ENCODE data around the gene PLEKHG7.

The PLEKHG7 gene

GRCh38 chr12:92676710-92677109 lies 26.1 kb upstream of the PLEKHG7 start:
- DNase-seq (ENCODE audit: low spot score in 2 of 2) (no peak), ATAC-seq (ENCODE audit: low read depth) (no peak)
- H3K27ac Mint-ChIP-seq, result peak overlapping the region; percentile 73
- no peak overlapping the region for H3K4me3 Mint-ChIP-seq
- peaks cover 11% of the 10 kb centered on the region for H3K4me1 Mint-ChIP-seq
- H3K9me3 Mint-ChIP-seq, result no peaks in the 10 kb centered on the region
- H3K27me3 Mint-ChIP-seq, result no peaks in the 10 kb centered on the region
- H3K36me3 Mint-ChIP-seq, result no peaks in the 10 kb centered on the region

- DNase-seq (ENCODE audit: low spot score in 2 of 2) (no peak), ATAC-seq (ENCODE audit: low read depth) (no peak)
- Mint-ChIP-seq H3K27ac (no peak overlapping the region), H3K4me3 (no peak overlapping the region), H3K4me1 (no peaks in the 10 kb centered on the region), H3K36me3 (peaks cover 5% of the 10 kb centered on the region), H3K27me3 (peaks cover 3% of the 10 kb centered on the region), H3K9me3 (peaks cover 9% of the 10 kb centered on the region)
Measured at GRCh38 chr12:92690601-92691000, 12.2 kb upstream of the PLEKHG7 start.

- Mint-ChIP-seq H3K27ac (no peak overlapping the region), H3K4me3 (no peak overlapping the region), H3K4me1 (no peaks in the 10 kb centered on the region), H3K9me3 (peaks cover 11% of the 10 kb centered on the region), H3K36me3 (peaks cover 8% of the 10 kb centered on the region), H3K27me3 (no peaks in the 10 kb centered on the region)
- DNase-seq (ENCODE audit: low spot score in 2 of 2), result no peak
- ATAC-seq (ENCODE audit: low read depth), result no peak
Measured at GRCh38 chr12:92695056-92695455, 7.7 kb upstream of the PLEKHG7 start.

- Mint-ChIP-seq H3K9me3 (peaks cover 11% of the 10 kb centered on the region), H3K27me3 (no peaks in the 10 kb centered on the region)
- ATAC-seq (ENCODE audit: low read depth), result no peak
Measured at GRCh38 chr12:92695577-92695976, 7.2 kb upstream of the PLEKHG7 start.

GRCh38 chr12:92696216-92696615 lies 6.6 kb upstream of the PLEKHG7 start:
- no peaks in the 10 kb centered on the region for H3K4me1 Mint-ChIP-seq
- ATAC-seq (ENCODE audit: low read depth) (no peak), DNase-seq (ENCODE audit: low spot score in 2 of 2) (no peak)
- H3K36me3 Mint-ChIP-seq, result peaks cover 8% of the 10 kb centered on the region
- peaks cover 11% of the 10 kb centered on the region for H3K9me3 Mint-ChIP-seq
- H3K27me3 Mint-ChIP-seq, result no peaks in the 10 kb centered on the region
- no peak overlapping the region for H3K4me3 Mint-ChIP-seq
- H3K27ac Mint-ChIP-seq, result no peak overlapping the region

More at GRCh38 chr12:92695577-92695976, 7.2 kb upstream of the PLEKHG7 start:
- Mint-ChIP-seq H3K4me3 (no peak overlapping the region), H3K4me1 (no peaks in the 10 kb centered on the region), H3K27ac (no peak overlapping the region), H3K36me3 (peaks cover 8% of the 10 kb centered on the region)
- no peak for DNase-seq (ENCODE audit: low spot score in 2 of 2)

- H3K4me1 Mint-ChIP-seq, result peaks cover 12% of the 10 kb centered on the region
- ATAC-seq (ENCODE audit: low read depth), result no peak
- H3K36me3 Mint-ChIP-seq, result peaks cover 6% of the 10 kb centered on the region
- H3K27ac Mint-ChIP-seq, result no peak overlapping the region
- H3K9me3 Mint-ChIP-seq, result peaks cover 7% of the 10 kb centered on the region
- no peak for DNase-seq (ENCODE audit: low spot score in 2 of 2)
- no peaks in the 10 kb centered on the region for H3K27me3 Mint-ChIP-seq
- H3K4me3 Mint-ChIP-seq, result no peak overlapping the region
Measured at GRCh38 chr12:92698474-92698873, 4.3 kb upstream of the PLEKHG7 start.

GRCh38 chr12:92701441-92701840 lies 1.3 kb upstream of the PLEKHG7 start:
- Mint-ChIP-seq H3K9me3 (peaks cover 4% of the 10 kb centered on the region), H3K4me1 (peaks cover 25% of the 10 kb centered on the region), H3K36me3 (peaks cover 6% of the 10 kb centered on the region), H3K27me3 (no peaks in the 10 kb centered on the region), H3K4me3 (no peak overlapping the region), H3K27ac (peak overlapping the region; percentile 97)
- no peak for DNase-seq (ENCODE audit: low spot score in 2 of 2)
- ATAC-seq (ENCODE audit: low read depth), result no peak

- H3K4me3 Mint-ChIP-seq, result peak overlapping the region; percentile 82
- H3K4me1 Mint-ChIP-seq, result peaks cover 36% of the 10 kb centered on the region
- ATAC-seq (ENCODE audit: low read depth), result no peak
- peak overlapping the region; percentile 97 for H3K27ac Mint-ChIP-seq
- no peak for DNase-seq (ENCODE audit: low spot score in 2 of 2)
- peaks cover 4% of the 10 kb centered on the region for H3K9me3 Mint-ChIP-seq
- peaks cover 17% of the 10 kb centered on the region for H3K36me3 Mint-ChIP-seq
- no peaks in the 10 kb centered on the region for H3K27me3 Mint-ChIP-seq
Measured at GRCh38 chr12:92703786-92704185, 997 bp downstream of the PLEKHG7 start.

- Mint-ChIP-seq H3K27me3 (no peaks in the 10 kb centered on the region), H3K9me3 (peaks cover 2% of the 10 kb centered on the region), H3K4me1 (peaks cover 45% of the 10 kb centered on the region), H3K36me3 (peaks cover 34% of the 10 kb centered on the region), H3K4me3 (no peak overlapping the region), H3K27ac (peak overlapping the region; percentile 57)
- ATAC-seq (ENCODE audit: low read depth) (no peak), DNase-seq (ENCODE audit: low spot score in 2 of 2) (no peak)
Measured at GRCh38 chr12:92706594-92706993, 3.8 kb downstream of the PLEKHG7 start.

- ATAC-seq (ENCODE audit: low read depth) (no peak), DNase-seq (ENCODE audit: low spot score in 2 of 2) (no peak)
- H3K9me3 Mint-ChIP-seq, result peaks cover 2% of the 10 kb centered on the region
- H3K4me3 Mint-ChIP-seq, result no peak overlapping the region
- peaks cover 36% of the 10 kb centered on the region for H3K36me3 Mint-ChIP-seq
- peaks cover 39% of the 10 kb centered on the region for H3K4me1 Mint-ChIP-seq
- H3K27ac Mint-ChIP-seq, result no peak overlapping the region
- H3K27me3 Mint-ChIP-seq, result no peaks in the 10 kb centered on the region
Measured at GRCh38 chr12:92707926-92708325, 5.1 kb downstream of the PLEKHG7 start.

- Mint-ChIP-seq H3K9me3 (no peaks in the 10 kb centered on the region), H3K27ac (peak overlapping the region; percentile 28), H3K27me3 (no peaks in the 10 kb centered on the region), H3K4me3 (no peak overlapping the region), H3K4me1 (peaks cover 8% of the 10 kb centered on the region), H3K36me3 (peaks cover 46% of the 10 kb centered on the region)
- DNase-seq (ENCODE audit: low spot score in 2 of 2) (no peak), ATAC-seq (ENCODE audit: low read depth) (no peak)
Measured at GRCh38 chr12:92715625-92716024, 12.8 kb downstream of the PLEKHG7 start.

- DNase-seq (ENCODE audit: low spot score in 2 of 2) (no peak), ATAC-seq (ENCODE audit: low read depth) (no peak)
- Mint-ChIP-seq H3K27ac (no peak overlapping the region), H3K9me3 (no peaks in the 10 kb centered on the region), H3K27me3 (no peaks in the 10 kb centered on the region), H3K4me1 (peaks cover 3% of the 10 kb centered on the region), H3K4me3 (no peak overlapping the region), H3K36me3 (peaks cover 50% of the 10 kb centered on the region)
Measured at GRCh38 chr12:92717202-92717601, 14.4 kb downstream of the PLEKHG7 start.

GRCh38 chr12:92718483-92718990 lies 15.7 kb downstream of the PLEKHG7 start:
- H3K36me3 Mint-ChIP-seq, result peaks cover 52% of the 10 kb centered on the region
- no peak overlapping the region for H3K27ac Mint-ChIP-seq
- no peaks in the 10 kb centered on the region for H3K27me3 Mint-ChIP-seq
- no peaks in the 10 kb centered on the region for H3K9me3 Mint-ChIP-seq
- no peak overlapping the region for H3K4me3 Mint-ChIP-seq
- no peak for ATAC-seq (ENCODE audit: low read depth)
- no peak for DNase-seq (ENCODE audit: low spot score in 2 of 2)
- peaks cover 3% of the 10 kb centered on the region for H3K4me1 Mint-ChIP-seq

- Mint-ChIP-seq H3K27ac (no peak overlapping the region), H3K27me3 (no peaks in the 10 kb centered on the region), H3K36me3 (peaks cover 52% of the 10 kb centered on the region), H3K4me1 (peaks cover 3% of the 10 kb centered on the region), H3K4me3 (no peak overlapping the region), H3K9me3 (peaks cover 8% of the 10 kb centered on the region)
- DNase-seq (ENCODE audit: low spot score in 2 of 2) (no peak), ATAC-seq (ENCODE audit: low read depth) (no peak)
Measured at GRCh38 chr12:92719674-92720073, 16.9 kb downstream of the PLEKHG7 start.

GRCh38 chr12:92721130-92721529 lies 18.3 kb downstream of the PLEKHG7 start:
- Mint-ChIP-seq H3K4me3 (no peak overlapping the region), H3K4me1 (peaks cover 2% of the 10 kb centered on the region), H3K36me3 (peaks cover 54% of the 10 kb centered on the region), H3K27me3 (no peaks in the 10 kb centered on the region), H3K27ac (no peak overlapping the region), H3K9me3 (peaks cover 11% of the 10 kb centered on the region)
- ATAC-seq (ENCODE audit: low read depth), result no peak
- no peak for DNase-seq (ENCODE audit: low spot score in 2 of 2)

Measured in memory B cell (primary cell).